Measurements from ENCODE around the gene WASF3.

WASF3 gene

DNA sequence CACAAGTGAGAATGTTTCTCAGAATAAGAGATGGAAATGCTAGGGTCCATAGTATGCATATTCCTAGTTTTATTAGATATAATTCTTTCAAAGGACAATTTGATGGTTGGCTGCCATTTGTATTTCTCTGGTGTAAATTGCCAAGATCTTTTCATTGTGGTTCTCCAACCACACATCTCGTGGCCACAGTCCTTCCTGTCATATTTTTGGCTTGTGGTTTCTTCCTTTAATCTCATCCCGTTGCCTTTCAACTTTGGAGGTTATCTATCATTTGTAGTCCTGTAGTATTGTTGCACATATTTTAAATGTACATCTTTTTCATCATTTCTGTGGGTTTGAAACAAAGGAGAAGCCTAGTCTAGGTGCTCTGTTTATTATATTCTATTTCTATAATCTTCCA, 61.2 kb downstream of the WASF3 start:
- H4K20me1 ChIP-seq (ENCODE audit: control insufficient read depth, insufficient read depth, low read depth, low read length): no peaks in the 10 kb centered on the region
- H3K9me2 ChIP-seq (replicated peaks; ENCODE audit: control insufficient read depth, low read length): no peaks in the 10 kb centered on the region
- H3K27ac ChIP-seq (ENCODE audit: low read depth, low read length): no peak overlapping the region
- H3K4me2 ChIP-seq (ENCODE audit: low read length): no peak overlapping the region
- H3F3A ChIP-seq (ENCODE audit: control insufficient read depth, insufficient read depth): no peaks in the 10 kb centered on the region
- no peaks in the 10 kb centered on the region for H3K36me3 ChIP-seq (ENCODE audit: control insufficient read depth, low read length)
- TF ChIP-seq, protein P1, sequence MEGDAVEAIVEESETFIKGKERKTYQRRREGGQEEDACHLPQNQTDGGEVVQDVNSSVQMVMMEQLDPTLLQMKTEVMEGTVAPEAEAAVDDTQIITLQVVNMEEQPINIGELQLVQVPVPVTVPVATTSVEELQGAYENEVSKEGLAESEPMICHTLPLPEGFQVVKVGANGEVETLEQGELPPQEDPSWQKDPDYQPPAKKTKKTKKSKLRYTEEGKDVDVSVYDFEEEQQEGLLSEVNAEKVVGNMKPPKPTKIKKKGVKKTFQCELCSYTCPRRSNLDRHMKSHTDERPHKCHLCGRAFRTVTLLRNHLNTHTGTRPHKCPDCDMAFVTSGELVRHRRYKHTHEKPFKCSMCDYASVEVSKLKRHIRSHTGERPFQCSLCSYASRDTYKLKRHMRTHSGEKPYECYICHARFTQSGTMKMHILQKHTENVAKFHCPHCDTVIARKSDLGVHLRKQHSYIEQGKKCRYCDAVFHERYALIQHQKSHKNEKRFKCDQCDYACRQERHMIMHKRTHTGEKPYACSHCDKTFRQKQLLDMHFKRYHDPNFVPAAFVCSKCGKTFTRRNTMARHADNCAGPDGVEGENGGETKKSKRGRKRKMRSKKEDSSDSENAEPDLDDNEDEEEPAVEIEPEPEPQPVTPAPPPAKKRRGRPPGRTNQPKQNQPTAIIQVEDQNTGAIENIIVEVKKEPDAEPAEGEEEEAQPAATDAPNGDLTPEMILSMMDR (IDR thresholded peaks at IDR 0.05; ENCODE audit: low read depth, low read length, poor library complexity, severe bottlenecking): no peak
- no peak for TF ChIP-seq EZH2phosphoT487 (IDR thresholded peaks at IDR 0.05; ENCODE audit: borderline replicate concordance, low read length)
- peaks cover 3% of the 10 kb centered on the region; the same call in 1 of the 2 replicates for H3K9me3 ChIP-seq (ENCODE audit: control insufficient read depth, insufficient read depth, low read length)
- H3K4me1 ChIP-seq (ENCODE audit: control insufficient read depth, low read length): no peaks in the 10 kb centered on the region
- H3K4me3 ChIP-seq (ENCODE audit: low read length): no peak overlapping the region
- H3K79me2 ChIP-seq (ENCODE audit: control insufficient read depth, low read length): no peaks in the 10 kb centered on the region
- H3K27me3 ChIP-seq (ENCODE audit: control insufficient read depth, low read length): no peaks in the 10 kb centered on the region; the same call in 1 of the 2 replicates

DNA sequence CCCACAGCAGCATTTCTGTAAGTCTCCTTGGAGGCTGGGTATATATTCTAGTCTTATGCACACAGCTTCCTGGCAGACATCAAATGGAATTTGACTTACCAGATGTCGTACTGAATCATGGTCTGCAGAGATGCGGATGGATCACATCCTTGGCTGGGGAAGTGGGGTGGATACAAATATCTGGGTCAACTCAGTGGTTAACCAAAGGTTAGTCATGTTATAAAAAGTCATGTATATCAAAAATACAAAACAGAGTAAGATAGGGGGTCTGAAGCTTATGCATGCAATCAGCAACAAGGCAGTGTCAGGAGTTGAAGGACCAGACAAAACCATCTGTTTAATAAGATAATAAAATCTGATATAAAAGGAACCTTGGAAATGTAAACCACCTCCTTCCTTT, 61.9 kb downstream of the WASF3 start:
- H3K27me3 ChIP-seq (ENCODE audit: control insufficient read depth, low read length): no peaks in the 10 kb centered on the region; the same call in 1 of the 2 replicates
- H4K20me1 ChIP-seq (ENCODE audit: control insufficient read depth, insufficient read depth, low read depth, low read length): no peaks in the 10 kb centered on the region
- H3K4me1 ChIP-seq (ENCODE audit: control insufficient read depth, low read length): no peaks in the 10 kb centered on the region

DNA sequence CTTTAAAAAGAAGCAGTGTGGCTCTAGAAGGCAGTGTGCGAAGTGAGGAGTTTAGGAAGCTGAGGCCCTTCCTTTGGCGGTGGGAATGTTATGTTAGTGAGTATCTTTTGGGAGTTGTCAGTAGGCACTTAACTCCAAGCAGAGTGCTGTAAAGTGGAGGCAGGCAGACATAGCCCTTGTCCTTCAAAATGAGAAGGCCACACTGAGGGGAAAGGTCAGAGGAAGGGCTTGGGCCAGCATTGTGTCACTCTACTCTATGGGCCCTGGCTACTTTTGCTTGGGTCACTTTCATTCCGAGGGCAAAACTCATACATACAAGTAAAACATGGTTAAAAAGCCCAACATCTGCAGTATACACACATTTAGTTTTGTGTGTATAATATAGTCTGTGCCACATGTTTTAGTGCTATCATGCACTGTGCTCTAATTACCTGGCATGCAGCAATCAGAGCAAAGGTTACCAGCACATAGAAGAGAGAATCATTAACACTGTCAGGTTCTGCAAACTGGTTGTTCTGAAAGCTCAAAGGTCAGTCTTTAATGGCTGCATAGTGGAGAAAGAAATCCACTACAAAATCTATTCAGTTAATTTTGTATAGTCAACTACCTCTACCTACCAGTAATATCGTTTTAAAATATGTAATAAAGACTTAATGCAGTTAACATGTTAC, 64.4 kb downstream of the WASF3 start:
- H3K4me3 ChIP-seq (ENCODE audit: low read length): no peak overlapping the region
- H3K4me1 ChIP-seq (ENCODE audit: control insufficient read depth, low read length): no peaks in the 10 kb centered on the region
- no peaks in the 10 kb centered on the region for H3K79me2 ChIP-seq (ENCODE audit: control insufficient read depth, low read length)
- H3K27me3 ChIP-seq (ENCODE audit: control insufficient read depth, low read length): no peaks in the 10 kb centered on the region
- no peaks in the 10 kb centered on the region for H3K9me2 ChIP-seq (replicated peaks; ENCODE audit: control insufficient read depth, low read length)
- TF ChIP-seq, protein P1 (IDR thresholded peaks at IDR 0.05; ENCODE audit: low read depth, low read length, poor library complexity, severe bottlenecking): no peak
- TF ChIP-seq EZH2phosphoT487 (IDR thresholded peaks at IDR 0.05; ENCODE audit: borderline replicate concordance, low read length): no peak
- H3K9me3 ChIP-seq (ENCODE audit: control insufficient read depth, insufficient read depth, low read length): peaks cover 12% of the 10 kb centered on the region; the same call in 1 of the 2 replicates
- no peak overlapping the region for H3K27ac ChIP-seq (ENCODE audit: low read depth, low read length)
- H4K20me1 ChIP-seq (ENCODE audit: control insufficient read depth, insufficient read depth, low read depth, low read length): no peaks in the 10 kb centered on the region
- no peaks in the 10 kb centered on the region for H3K36me3 ChIP-seq (ENCODE audit: control insufficient read depth, low read length)
- no peak overlapping the region for H3K4me2 ChIP-seq (ENCODE audit: low read length)
- H3F3A ChIP-seq (ENCODE audit: control insufficient read depth, insufficient read depth): no peaks in the 10 kb centered on the region

More for the DNA sequence above, 61.9 kb downstream of the WASF3 start:
- H3K4me2 ChIP-seq (ENCODE audit: low read length): no peak overlapping the region
- no peaks in the 10 kb centered on the region for H3K9me2 ChIP-seq (replicated peaks; ENCODE audit: control insufficient read depth, low read length)
- H3K27ac ChIP-seq (ENCODE audit: low read depth, low read length): no peak overlapping the region
- H3K36me3 ChIP-seq (ENCODE audit: control insufficient read depth, low read length): no peaks in the 10 kb centered on the region
- H3K79me2 ChIP-seq (ENCODE audit: control insufficient read depth, low read length): no peaks in the 10 kb centered on the region
- H3K9me3 ChIP-seq (ENCODE audit: control insufficient read depth, insufficient read depth, low read length): peaks cover 9% of the 10 kb centered on the region; the same call in 1 of the 2 replicates
- TF ChIP-seq, protein P1 (IDR thresholded peaks at IDR 0.05; ENCODE audit: low read depth, low read length, poor library complexity, severe bottlenecking): no peak
- no peak for TF ChIP-seq EZH2phosphoT487 (IDR thresholded peaks at IDR 0.05; ENCODE audit: borderline replicate concordance, low read length)
- no peak overlapping the region for H3K4me3 ChIP-seq (ENCODE audit: low read length)
- no peaks in the 10 kb centered on the region for H3F3A ChIP-seq (ENCODE audit: control insufficient read depth, insufficient read depth)
